Measurements from ENCODE around the gene ALKBH5. TPM values are rescaled to one million over a fixed set of nuclear protein-coding genes. Genes with fewer than 3 reads are reported as not detected.
A peak's percentile ranks its signal among the peaks of the same experiment; 100 is the strongest.

ALKBH5 gene
- total and polyA plus RNA-seq, 11 donors, result 89.2 to 233 (median 192) TPM

DNA sequence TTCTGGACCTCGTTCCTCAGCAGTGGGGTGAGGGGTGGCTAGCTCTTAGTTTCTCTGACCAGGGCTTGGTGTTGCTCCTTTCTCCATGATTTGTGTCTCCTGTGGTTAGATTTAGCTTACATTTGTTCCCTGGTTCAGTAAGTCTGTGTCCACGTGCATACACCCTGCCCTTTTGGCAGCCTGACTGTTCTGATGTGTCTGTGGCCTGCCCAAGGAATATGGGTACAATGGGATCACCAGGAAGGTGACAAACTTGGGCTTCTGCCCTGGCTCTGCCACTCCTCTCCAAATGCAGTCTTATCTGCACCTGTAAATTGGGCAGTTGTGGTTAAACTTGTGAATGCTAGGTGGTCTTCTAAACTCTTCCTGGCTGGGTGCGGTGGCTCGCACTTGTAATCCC is 17.5 kb downstream of the ALKBH5 start:
- ATAC-seq, result peak; percentile 48 to 55 (median 49)
- DNase-seq, result peak in 1 of 5 donors; percentile 37
- TF ChIP-seq, protein P1, sequence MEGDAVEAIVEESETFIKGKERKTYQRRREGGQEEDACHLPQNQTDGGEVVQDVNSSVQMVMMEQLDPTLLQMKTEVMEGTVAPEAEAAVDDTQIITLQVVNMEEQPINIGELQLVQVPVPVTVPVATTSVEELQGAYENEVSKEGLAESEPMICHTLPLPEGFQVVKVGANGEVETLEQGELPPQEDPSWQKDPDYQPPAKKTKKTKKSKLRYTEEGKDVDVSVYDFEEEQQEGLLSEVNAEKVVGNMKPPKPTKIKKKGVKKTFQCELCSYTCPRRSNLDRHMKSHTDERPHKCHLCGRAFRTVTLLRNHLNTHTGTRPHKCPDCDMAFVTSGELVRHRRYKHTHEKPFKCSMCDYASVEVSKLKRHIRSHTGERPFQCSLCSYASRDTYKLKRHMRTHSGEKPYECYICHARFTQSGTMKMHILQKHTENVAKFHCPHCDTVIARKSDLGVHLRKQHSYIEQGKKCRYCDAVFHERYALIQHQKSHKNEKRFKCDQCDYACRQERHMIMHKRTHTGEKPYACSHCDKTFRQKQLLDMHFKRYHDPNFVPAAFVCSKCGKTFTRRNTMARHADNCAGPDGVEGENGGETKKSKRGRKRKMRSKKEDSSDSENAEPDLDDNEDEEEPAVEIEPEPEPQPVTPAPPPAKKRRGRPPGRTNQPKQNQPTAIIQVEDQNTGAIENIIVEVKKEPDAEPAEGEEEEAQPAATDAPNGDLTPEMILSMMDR (IDR thresholded peaks at IDR 0.05), result no peak
- no peak for TF ChIP-seq POLR2A (IDR thresholded peaks at IDR 0.05)
- H3K27ac ChIP-seq, result peak overlapping the region in 1 of 12 donors; percentile 28
- H3K4me1 ChIP-seq, result peaks cover 7 to 92% (median 51%) of the 10 kb centered on the region in 12 donors
- no peak overlapping the region for H3K4me3 ChIP-seq
- intact Hi-C loops (cut with DNase I), result loop anchor here in 1 of 10 donors (5.0 kb wide), 1 partner anchor 54 kb away; no protein-coding TSS in a partner anchor
- H3K9me3 ChIP-seq, result no peaks in the 10 kb centered on the region
- H3K27me3 ChIP-seq, result no peaks in the 10 kb centered on the region
- H3K36me3 ChIP-seq, result peaks cover 0 to 91% (median 65%) of the 10 kb centered on the region in 9 donors
- 63 to 78% (median 76%) methylated on average over 4 of the region's 4 CpGs for WGBS, 4 donors

DNA sequence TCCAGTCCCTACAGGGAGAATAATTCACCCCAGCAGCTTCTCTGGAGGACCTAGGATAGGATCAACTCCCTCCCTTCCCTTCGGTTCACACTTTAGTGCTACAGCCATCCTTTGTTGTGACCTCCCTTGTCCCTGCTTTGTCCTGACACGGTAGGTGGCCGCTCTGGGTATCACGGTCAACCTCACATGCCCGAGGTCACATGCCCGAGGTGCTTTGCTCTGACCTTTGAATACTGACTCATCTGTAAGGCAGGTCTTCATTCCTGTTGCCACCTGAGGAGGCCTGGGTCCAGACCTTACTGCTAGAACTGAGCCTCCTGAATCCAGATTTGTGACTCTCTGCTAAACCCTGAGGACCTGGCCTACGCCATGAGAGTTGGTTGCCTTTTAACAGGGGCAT is 19.7 kb downstream of the ALKBH5 start:
- ATAC-seq (peak in 2 of 4 donors; percentile 8 to 23), DNase-seq (no peak)
- H3K4me3 ChIP-seq, result no peak overlapping the region
- H3K36me3 ChIP-seq, result peaks cover 0 to 91% (median 65%) of the 10 kb centered on the region in 9 donors
- H3K4me1 ChIP-seq, result peaks cover 0 to 74% (median 36%) of the 10 kb centered on the region in 12 donors
- intact Hi-C loops (cut with DNase I), result loop anchor here in 1 of 10 donors (5.0 kb wide), 1 partner anchor 56 kb away; no protein-coding TSS in a partner anchor
- TF ChIP-seq, protein P1 (IDR thresholded peaks at IDR 0.05), result no peak
- no peak for TF ChIP-seq POLR2A (IDR thresholded peaks at IDR 0.05)
- H3K27ac ChIP-seq, result no peak overlapping the region
- H3K27me3 ChIP-seq, result no peaks in the 10 kb centered on the region
- WGBS, 4 donors, result 50 to 74% (median 64%) methylated on average over 7 of the region's 7 CpGs
- H3K9me3 ChIP-seq, result no peaks in the 10 kb centered on the region

DNA sequence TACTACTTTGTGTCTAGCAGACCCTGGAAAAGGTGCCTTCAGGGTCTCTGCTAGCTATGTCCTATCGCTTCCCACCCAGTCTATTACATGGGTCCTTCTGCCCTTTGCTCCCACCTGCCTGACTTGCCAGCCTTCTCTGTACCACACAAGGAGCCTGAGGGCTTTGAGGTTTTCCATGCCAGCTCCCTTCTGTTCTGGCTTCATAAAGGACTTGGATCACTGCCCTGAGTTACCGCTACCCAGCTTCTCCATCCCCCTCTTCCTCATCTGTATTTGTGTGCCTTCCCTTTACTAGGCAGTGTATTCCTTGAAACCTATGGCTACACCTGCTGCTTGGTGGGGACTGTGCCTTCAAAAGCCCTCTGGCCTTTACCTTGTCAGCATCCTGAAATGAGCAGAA is 22.2 kb downstream of the ALKBH5 start:
- TF ChIP-seq, protein P1 (IDR thresholded peaks at IDR 0.05), result no peak
- WGBS, 4 donors, result 66 to 83% (median 75%) methylated on average over 2 of the region's 2 CpGs
- Histone ChIP-seq H3K27ac (no peak overlapping the region), H3K27me3 (no peaks in the 10 kb centered on the region), H3K9me3 (no peaks in the 10 kb centered on the region), H3K4me3 (no peak overlapping the region), H3K36me3 (peaks cover 0 to 92% (median 75%) of the 10 kb centered on the region in 9 donors), H3K4me1 (peaks cover 0 to 48% (median 17%) of the 10 kb centered on the region in 12 donors)
- peak in 1 of 4 donors; percentile 25 for ATAC-seq
- intact Hi-C loops (cut with DNase I), result no loop called here
- DNase-seq, result no peak

DNA sequence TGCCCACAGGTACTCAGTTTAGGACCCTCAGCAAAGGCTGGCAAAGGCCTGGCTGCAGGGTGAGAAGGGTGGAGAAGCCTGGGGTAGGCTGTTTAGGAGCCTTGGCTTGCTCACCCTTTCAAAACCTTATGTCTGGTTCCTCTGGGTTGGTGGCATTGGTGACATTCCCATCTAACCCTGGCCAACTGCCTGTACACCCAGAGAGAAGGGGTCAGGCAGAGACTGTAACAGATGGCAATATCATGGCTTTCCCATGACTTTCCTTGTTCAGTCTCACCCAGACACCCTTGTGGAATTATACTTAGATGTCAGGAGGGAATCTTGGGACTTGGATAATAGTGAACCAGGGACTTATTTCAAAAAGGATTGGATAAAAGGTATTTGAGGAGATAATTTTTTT is 23.3 kb downstream of the ALKBH5 start:
- TF ChIP-seq POLR2A (IDR thresholded peaks at IDR 0.05), result no peak
- TF ChIP-seq, protein P1 (IDR thresholded peaks at IDR 0.05), result no peak
- peaks cover 0 to 92% (median 75%) of the 10 kb centered on the region in 9 donors for H3K36me3 ChIP-seq
- no peaks in the 10 kb centered on the region for H3K27me3 ChIP-seq
- DNase-seq, result no peak
- H3K27ac ChIP-seq, result no peak overlapping the region
- no peak for ATAC-seq
- no peaks in the 10 kb centered on the region for H3K9me3 ChIP-seq
- H3K4me1 ChIP-seq, result peaks cover 0 to 38% (median 9%) of the 10 kb centered on the region in 12 donors
- intact Hi-C loops (cut with DNase I), result no loop called here
- H3K4me3 ChIP-seq, result no peak overlapping the region

Data from heart left ventricle (tissue), 16 donors.